GM19372 (cell line): ENCODE results near the gene IL3.

Experiments
- ATAC-seq: cut with Tn5 transposase; IDR thresholded peaks from one replicate; pipeline ENCODE4 v1.9.1; 2021; ENCODE audit warnings: mild to moderate bottlenecking, low read depth, moderate library complexity; ENCODE audit not compliant: unreplicated experiment

The IL3 gene

GRCh38 chr5:132025403-132025971 is 35.0 kb upstream of the IL3 start:
- no peak for ATAC-seq

DNA sequence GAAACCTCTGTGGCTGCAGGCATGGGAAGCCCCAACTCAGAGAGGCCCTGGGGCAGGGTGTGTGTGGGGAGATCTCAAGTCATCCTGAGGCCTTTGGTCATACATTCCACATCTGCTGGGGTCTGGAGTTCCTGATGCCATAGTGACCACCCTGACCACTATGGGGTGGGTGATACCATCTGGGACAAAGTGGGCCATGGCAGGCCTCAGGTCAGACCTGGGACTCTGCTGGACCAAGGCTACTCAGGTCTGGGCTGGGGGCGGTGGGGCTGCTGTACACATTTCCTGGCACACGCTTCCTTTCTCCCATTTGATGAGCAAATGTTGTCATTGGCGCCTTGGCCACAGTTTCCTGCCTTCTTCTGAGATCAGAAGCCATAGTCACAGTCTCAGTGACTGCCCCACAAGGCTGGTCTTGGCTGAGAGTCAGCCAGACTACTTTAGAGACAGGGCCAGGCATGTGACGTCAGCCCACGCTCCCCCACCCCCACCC is 33.9 kb upstream of the IL3 start:
- no peak for ATAC-seq

DNA sequence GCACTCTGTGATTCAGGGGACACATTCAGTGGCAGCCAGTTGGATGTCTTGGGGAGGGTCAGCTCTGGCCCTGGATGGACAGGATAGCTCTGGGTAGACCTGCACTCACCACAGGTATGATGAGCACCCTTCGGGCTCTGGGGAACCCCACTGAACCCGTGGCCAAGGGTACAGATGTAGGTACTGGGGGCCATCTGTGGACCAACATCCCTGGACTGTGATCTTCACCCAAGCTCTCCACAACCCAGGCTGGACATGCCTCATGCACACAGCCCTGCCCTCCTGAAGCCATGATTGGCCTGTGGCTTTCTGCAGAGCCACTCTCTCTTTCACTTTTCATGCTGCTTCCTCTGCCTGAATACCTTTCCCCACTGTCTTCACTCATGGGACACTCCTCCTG is 33.4 kb upstream of the IL3 start:
- ATAC-seq: no peak

- no peak for ATAC-seq
Measured at GRCh38 chr5:132029609-132030330, 30.7 kb upstream of the IL3 start.

GRCh38 chr5:132030610-132031009 is 29.8 kb upstream of the IL3 start:
- no peak for ATAC-seq

DNA sequence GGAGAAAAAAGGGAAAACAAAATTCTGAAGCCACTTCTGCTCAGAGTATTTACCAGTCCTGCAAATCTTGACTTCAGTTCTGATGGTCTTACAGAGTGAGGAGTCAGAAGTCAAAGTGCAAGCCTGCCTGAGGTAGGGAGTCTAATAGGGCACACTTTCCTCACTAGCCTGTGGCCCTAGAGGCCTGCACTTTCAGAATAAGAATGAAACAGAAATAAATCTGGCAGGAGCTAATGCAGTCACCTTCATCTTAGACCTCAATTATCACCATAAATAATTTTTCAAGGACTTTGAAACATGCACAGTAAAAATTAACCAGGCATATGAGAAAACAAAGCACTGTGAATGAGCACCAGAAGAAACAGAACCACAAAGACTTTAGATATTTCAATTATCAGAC is 28.3 kb upstream of the IL3 start:
- no peak for ATAC-seq

DNA sequence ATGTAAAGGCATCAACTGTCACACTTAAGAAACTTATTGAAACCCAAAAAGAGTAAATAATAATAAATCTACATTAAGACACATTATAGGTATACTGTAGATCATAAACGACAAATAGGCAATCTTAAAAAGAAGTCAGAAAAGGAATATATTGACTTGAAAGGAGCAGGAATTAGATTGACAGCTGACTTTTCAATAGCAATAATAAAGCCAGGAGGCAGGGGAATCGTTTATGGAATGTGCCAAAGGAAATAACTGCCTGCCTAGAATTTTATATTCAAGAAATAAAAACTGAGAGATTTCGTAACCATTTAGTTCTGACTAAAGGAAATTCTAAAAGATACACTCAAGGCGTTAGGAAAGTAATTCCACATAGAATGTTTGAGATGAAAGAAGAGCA is 27.3 kb upstream of the IL3 start:
- ATAC-seq: no peak

GRCh38 chr5:132037353-132037752 is 23.1 kb upstream of the IL3 start:
- ATAC-seq: no peak

DNA sequence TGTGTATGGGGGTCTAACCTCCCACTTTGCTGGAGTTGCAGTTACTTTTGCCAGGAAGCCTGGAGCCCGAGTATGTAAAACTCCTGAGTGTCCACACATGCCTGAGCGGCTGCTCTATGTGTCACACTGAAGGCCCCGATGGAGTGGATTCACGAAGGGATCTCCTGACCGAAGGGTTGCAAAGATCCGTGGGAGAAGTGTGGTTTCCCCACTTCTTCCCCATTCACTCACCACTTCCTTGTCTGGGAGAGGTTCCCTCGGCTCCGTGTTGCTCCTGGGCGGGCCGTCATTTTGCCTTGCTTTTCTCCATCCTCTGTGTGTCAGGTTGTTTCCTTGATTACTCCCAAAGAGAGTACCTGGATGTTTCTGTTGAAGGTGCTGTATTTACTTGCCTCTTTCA is 16.2 kb upstream of the IL3 start:
- ATAC-seq: no peak

DNA sequence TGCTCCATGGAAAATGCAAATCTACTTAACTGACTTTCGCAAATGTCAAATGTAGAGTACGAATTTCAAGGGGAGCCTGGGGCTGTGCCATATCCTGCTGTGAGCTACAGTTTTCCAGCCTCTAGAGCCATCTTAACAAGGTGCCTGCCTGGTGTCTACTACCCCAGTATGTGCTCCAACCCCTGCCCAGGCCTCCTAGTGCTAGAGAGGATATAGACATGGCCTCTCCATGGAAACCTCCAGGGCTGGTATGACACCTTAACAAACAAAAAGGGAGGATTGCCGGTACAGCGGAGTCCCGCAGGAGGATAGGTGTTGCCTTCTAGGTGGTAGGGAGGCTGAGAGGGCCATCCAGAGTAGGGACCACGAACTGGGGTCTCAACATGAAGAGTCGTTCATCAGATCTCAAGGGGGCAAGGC is 13.6 kb upstream of the IL3 start:
- ATAC-seq: no peak

GRCh38 chr5:132049093-132049492 is 11.4 kb upstream of the IL3 start:
- no peak for ATAC-seq

- ATAC-seq: no peak
Measured at GRCh38 chr5:132049559-132049958, 10.9 kb upstream of the IL3 start.

DNA sequence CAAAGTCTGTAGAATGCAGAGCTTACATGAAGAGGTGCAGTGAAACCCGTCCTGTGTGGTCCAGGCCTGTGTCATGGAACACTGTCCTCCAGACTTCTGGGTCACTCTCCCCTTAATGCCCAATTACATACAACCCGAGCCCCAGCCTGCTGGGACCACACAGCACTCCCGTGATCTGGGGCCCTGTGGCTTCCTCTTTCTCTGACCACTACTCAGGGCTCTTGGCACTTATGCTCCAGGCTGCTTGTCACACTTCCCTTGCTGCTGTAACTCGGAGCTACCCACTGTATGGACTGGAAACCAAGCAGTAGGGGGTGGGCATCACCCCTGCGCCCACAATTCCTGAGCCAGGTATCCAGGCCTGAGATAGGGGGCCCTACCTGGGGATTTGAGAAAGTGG is 10.3 kb upstream of the IL3 start:
- no peak for ATAC-seq

GRCh38 chr5:132050661-132051552 is 9.5 kb upstream of the IL3 start:
- no peak for ATAC-seq

DNA sequence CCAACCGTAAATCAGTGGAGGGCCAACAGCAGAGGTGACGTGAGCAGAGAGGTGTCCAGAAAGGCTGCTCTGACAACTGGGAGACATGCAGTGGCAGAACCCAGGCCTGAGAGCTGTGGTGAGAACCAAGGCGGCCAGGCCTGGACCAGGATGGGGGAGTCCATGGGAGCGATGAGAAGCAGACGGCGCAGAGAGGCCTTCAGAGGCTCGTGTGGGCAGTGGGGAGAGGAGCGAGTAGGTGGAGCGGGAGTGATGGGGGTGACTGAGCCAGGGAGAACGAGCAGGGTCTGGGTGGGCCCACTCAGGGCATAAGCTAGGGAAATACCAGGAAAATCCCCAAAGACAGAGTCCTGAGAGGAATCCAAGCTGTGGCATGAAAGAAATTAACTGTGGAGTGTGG is 7.9 kb upstream of the IL3 start:
- ATAC-seq: no peak

- ATAC-seq: no peak
Measured at GRCh38 chr5:132053483-132053882, 7.0 kb upstream of the IL3 start.

GRCh38 chr5:132054031-132054696 is 6.3 kb upstream of the IL3 start:
- no peak for ATAC-seq

DNA sequence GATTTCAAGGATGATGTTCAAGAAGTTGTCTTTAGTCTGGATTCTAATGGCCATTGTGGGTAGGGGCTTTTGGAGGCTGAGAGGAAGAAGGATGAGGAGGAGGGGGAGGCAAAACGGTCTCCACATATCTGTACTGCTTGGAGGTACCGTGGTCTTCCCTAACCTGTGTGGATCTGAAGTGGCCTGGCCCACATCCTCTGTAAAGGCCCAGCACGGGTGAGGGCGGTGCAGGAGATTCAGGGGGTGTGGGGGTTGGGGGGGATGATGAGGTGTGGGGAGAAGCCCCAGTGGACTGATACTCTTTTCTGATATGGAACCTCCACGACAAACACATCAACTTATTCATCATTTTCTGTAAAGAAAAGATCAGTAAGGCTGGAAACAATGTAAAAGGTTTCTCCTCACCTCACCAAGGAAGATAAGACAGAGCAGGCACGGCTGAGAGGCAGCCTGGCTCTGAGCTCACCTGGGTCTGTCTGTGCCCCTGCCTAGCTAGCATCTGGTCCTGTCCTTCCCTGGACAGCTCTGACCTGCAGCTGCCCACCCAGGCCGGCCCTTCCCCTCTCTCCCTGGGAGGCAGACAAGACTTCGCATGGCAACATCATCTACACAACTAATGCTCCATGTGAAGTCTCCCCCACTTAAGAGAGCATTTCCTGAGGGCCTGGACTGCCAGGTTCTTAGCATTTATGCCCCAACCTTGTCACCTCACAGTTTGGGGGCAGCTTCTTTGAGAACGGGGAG is 5.6 kb upstream of the IL3 start:
- no peak for ATAC-seq

- ATAC-seq: no peak
Measured at GRCh38 chr5:132055441-132055807, 5.0 kb upstream of the IL3 start.
